IMR-90 (cell line): ENCODE data around the gene ORAI1. TPM values are rescaled to one million over a fixed set of nuclear protein-coding genes. Genes with fewer than 3 reads are reported as not detected.
A peak's percentile ranks its signal among the peaks of the same experiment; 100 is the strongest.

Experiments
- ATAC-seq: fragments of 200-7000 bp; cut with Tn5 transposase; 2 replicates; pipeline ENCODE4 v1.9.1; 2020; ENCODE audit warnings: low read depth, mild to moderate bottlenecking, moderate library complexity
- BruUV-seq: library from RNA; stranded (reverse); fragments of 400-500 nt; replicated peaks from 2 replicates; lab custom pipeline; 2021; lab: Mats Ljungman, UMichigan
- CTCF ChIA-PET: fragments of 300-600 bp; formaldehyde crosslinking; extraction: SDS; loops from one replicate; lab custom pipeline; 2021; ENCODE audit warnings: antibody characterized with exemption; lab: Yijun Ruan, JAX
- POLR2A ChIA-PET: fragments of 300-600 bp; sonication (Branson Sonifier 250); formaldehyde crosslinking; loops from one replicate; lab custom pipeline; 2022; ENCODE audit warnings: antibody characterized with exemption; ENCODE audit not compliant: unreplicated experiment; lab: Charles Lee
- DNase-seq: peaks from one replicate; pipeline ENCODE4 v3.0.0; 2013
- H2AFZ ChIP-seq: replicated peaks from 2 replicates; pipeline ENCODE3; 2013; ENCODE audit warnings: low read length, mild to moderate bottlenecking; ENCODE audit not compliant: poor library complexity
- H2AK5ac ChIP-seq: 2 replicates; pipeline ENCODE4 v1.6.1; 2013; ENCODE audit warnings: low read depth, low read length, inconsistent platforms
- H2AK9ac ChIP-seq: replicated peaks from 2 replicates; pipeline ENCODE3; 2013; ENCODE audit warnings: mild to moderate bottlenecking, low read depth, low read length, moderate library complexity; ENCODE audit not compliant: poor library complexity
- H2BK120ac ChIP-seq: 2 replicates; pipeline ENCODE4 v1.6.1; 2013; ENCODE audit warnings: low read depth, low read length, inconsistent platforms
- H2BK15ac ChIP-seq: 3 replicates; pipeline ENCODE4 v1.6.1; 2013; ENCODE audit warnings: low read depth, low read length, inconsistent platforms
- H2BK20ac ChIP-seq: 2 replicates; pipeline ENCODE4 v1.6.1; 2013; ENCODE audit warnings: low read depth, mild to moderate bottlenecking, inconsistent platforms, low read length, moderate library complexity
- H2BK5ac ChIP-seq: 2 replicates; pipeline ENCODE4 v1.6.1; 2013; ENCODE audit warnings: mild to moderate bottlenecking, low read depth, low read length, inconsistent platforms; ENCODE audit not compliant: poor library complexity, severe bottlenecking
- H3K14ac ChIP-seq: replicated peaks from 2 replicates; pipeline ENCODE4 v1.6.1; 2013; ENCODE audit warnings: low read depth, low read length, inconsistent platforms
- H3K18ac ChIP-seq: 2 replicates; pipeline ENCODE4 v1.6.1; 2013; ENCODE audit warnings: low read depth, low read length, control low read depth
- H3K23ac ChIP-seq: 2 replicates; pipeline ENCODE4 v1.6.1; 2013; ENCODE audit warnings: low read depth, low read length, inconsistent platforms
- H3K27ac ChIP-seq: 2 replicates; pipeline ENCODE4 v1.5.1; 2013; ENCODE audit warnings: mild to moderate bottlenecking, control low read depth, low read length; ENCODE audit not compliant: insufficient read depth
- H3K27me3 ChIP-seq: 2 replicates; pipeline ENCODE4 v1.6.1; 2013; ENCODE audit warnings: low read length; ENCODE audit not compliant: control insufficient read depth, insufficient read depth
- H3K36me3 ChIP-seq: 2 replicates; pipeline ENCODE4 v1.6.1; 2013; ENCODE audit warnings: low read length, mixed read lengths; ENCODE audit not compliant: control insufficient read depth, insufficient read depth
- H3K4ac ChIP-seq: 2 replicates; pipeline ENCODE4 v1.6.1; 2013; ENCODE audit warnings: low read depth, low read length, inconsistent platforms
- H3K4me1 ChIP-seq: 2 replicates; pipeline ENCODE4 v1.6.1; 2013; ENCODE audit warnings: low read length, mixed read lengths; ENCODE audit not compliant: control insufficient read depth, insufficient read depth
- H3K4me2 ChIP-seq: 2 replicates; pipeline ENCODE4 v1.6.1; 2013; ENCODE audit warnings: low read depth, mild to moderate bottlenecking, control low read depth, low read length, moderate library complexity
- H3K4me3 ChIP-seq: 2 replicates; pipeline ENCODE4 v1.5.1; 2013; ENCODE audit warnings: low read depth, mild to moderate bottlenecking, control low read depth, low read length, moderate library complexity; ENCODE audit not compliant: insufficient read depth
- H3K56ac ChIP-seq: 2 replicates; pipeline ENCODE4 v1.6.1; 2013; ENCODE audit warnings: low read length, inconsistent platforms; ENCODE audit not compliant: insufficient read depth; ENCODE audit errors: extremely low read depth
- H3K79me1 ChIP-seq, 2 experiments: 2 replicates each; pipeline ENCODE4 v1.6.1; 2013; ENCODE audit warnings: low read length in 2 of 2, inconsistent platforms in 1 of 2, low read depth in 1 of 2
- H3K9ac ChIP-seq: 2 replicates; pipeline ENCODE4 v1.6.1; 2013; ENCODE audit warnings: low read depth, low read length, control low read depth
- H3K9me1 ChIP-seq: 2 replicates; pipeline ENCODE4 v1.6.1; 2013; ENCODE audit warnings: low read length, inconsistent platforms; ENCODE audit not compliant: insufficient read depth
- H3K9me3 ChIP-seq: 2 replicates; pipeline ENCODE4 v1.6.1; 2013; ENCODE audit warnings: low read length; ENCODE audit not compliant: control insufficient read depth, insufficient read depth
- H4K20me1 ChIP-seq: 2 replicates; pipeline ENCODE4 v1.6.1; 2013; ENCODE audit warnings: low read length, inconsistent platforms; ENCODE audit not compliant: insufficient read depth
- H4K5ac ChIP-seq: 2 replicates; pipeline ENCODE4 v1.6.1; 2013; ENCODE audit warnings: mild to moderate bottlenecking, low read depth, low read length, control low read depth
- H4K8ac ChIP-seq, 2 experiments: 2 replicates each; pipeline ENCODE4 v1.6.1; 2013; ENCODE audit warnings: low read depth in 2 of 2, low read length in 2 of 2, control low read depth in 1 of 2, inconsistent platforms in 1 of 2
- H4K91ac ChIP-seq: 2 replicates; pipeline ENCODE4 v1.6.1; 2013; ENCODE audit warnings: low read depth, low read length, inconsistent platforms; ENCODE audit not compliant: insufficient read depth
- BHLHE40 ChIP-seq: fragments of 150-350 bp; IDR thresholded peaks from 2 replicates; pipeline ENCODE4 v1.6.1; 2016; ENCODE audit warnings: mild to moderate bottlenecking, low read depth, low read length
- CEBPB ChIP-seq: IDR thresholded peaks from 2 replicates; pipeline ENCODE4 v1.6.1; 2012; ENCODE audit warnings: low read depth, low read length, improper control_type of control experiment
- CHD1 ChIP-seq: IDR thresholded peaks from 2 replicates; pipeline ENCODE4 v1.6.1; 2012; ENCODE audit warnings: low read depth, low read length, improper control_type of control experiment
- CTCF ChIP-seq: conservative IDR thresholded peaks from 2 replicates; pipeline ENCODE4 v1.5.1; 2012; ENCODE audit warnings: mild to moderate bottlenecking, low read depth, low read length, improper control_type of control experiment
- ELK1 ChIP-seq: fragments of 150-350 bp; IDR thresholded peaks from 2 replicates; pipeline ENCODE4 v1.6.1; 2016; ENCODE audit warnings: low read depth, mild to moderate bottlenecking, low read length, moderate library complexity, borderline replicate concordance
- FOS ChIP-seq: fragments of 150-350 bp; IDR thresholded peaks from 2 replicates; pipeline ENCODE4 v1.6.1; 2016; ENCODE audit warnings: low read depth, low read length
- MAFK ChIP-seq: IDR thresholded peaks from 2 replicates; pipeline ENCODE4 v1.6.1; 2012; ENCODE audit warnings: low read depth, low read length, improper control_type of control experiment
- MAZ ChIP-seq: IDR thresholded peaks from 2 replicates; pipeline ENCODE4 v1.6.1; 2012; ENCODE audit warnings: low read depth, mild to moderate bottlenecking, low read length, improper control_type of control experiment, moderate library complexity, borderline replicate concordance
- MXI1 ChIP-seq: IDR thresholded peaks from 2 replicates; pipeline ENCODE4 v1.6.1; 2012; ENCODE audit warnings: low read depth, mild to moderate bottlenecking, low read length, moderate library complexity, borderline replicate concordance
- NFE2L2 ChIP-seq: fragments of 150-350 bp; IDR thresholded peaks from 2 replicates; pipeline ENCODE4 v1.6.1; 2016; ENCODE audit warnings: low read depth, mild to moderate bottlenecking, low read length
- POLR2A ChIP-seq: IDR thresholded peaks from 2 replicates; pipeline ENCODE4 v1.6.1; 2012; ENCODE audit warnings: mild to moderate bottlenecking, low read depth, low read length
- RAD21 ChIP-seq: IDR thresholded peaks from 2 replicates; pipeline ENCODE4 v1.6.1; 2012; ENCODE audit warnings: low read length, improper control_type of control experiment
- RCOR1 ChIP-seq: IDR thresholded peaks from 2 replicates; pipeline ENCODE4 v1.6.1; 2012; ENCODE audit warnings: mild to moderate bottlenecking, low read length, improper control_type of control experiment; ENCODE audit not compliant: insufficient replicate concordance
- RFX5 ChIP-seq: IDR thresholded peaks from 2 replicates; pipeline ENCODE4 v1.8.0; 2012; ENCODE audit warnings: low read depth, mild to moderate bottlenecking, low read length, moderate library complexity
- SMC3 ChIP-seq: fragments of 150-350 bp; IDR thresholded peaks from 2 replicates; pipeline ENCODE4 v1.6.1; 2016; ENCODE audit warnings: low read depth, mild to moderate bottlenecking, antibody characterized with exemption, low read length, moderate library complexity
- USF2 ChIP-seq: fragments of 150-350 bp; IDR thresholded peaks from 2 replicates; pipeline ENCODE4 v1.6.1; 2017; ENCODE audit warnings: mild to moderate bottlenecking, antibody characterized with exemption, low read length, low read depth
- WGBS, 2 experiments: methylation state at CpG; one replicate each; pipeline versions ENCODE4 v1.1.5 to v1.1.7; 2013; ENCODE audit warnings: missing lambda C conversion rate in 2 of 2; ENCODE audit not compliant: insufficient read length in 1 of 2; ENCODE audit errors: extremely low coverage in 2 of 2; 5-methylcytosine and 5-hydroxymethylcytosine counted together
- dilution Hi-C: fragments of 300-500 bp; cut with HindIII; formaldehyde crosslinking; loops from one replicate; pipeline ENCODE4 v1.14.3; 2018; ENCODE audit warnings: low sequenced_read_pairs; ENCODE audit not compliant: unreplicated experiment
- in situ Hi-C: fragments of 300-500 bp; cut with MboI; formaldehyde crosslinking; loops from 3 replicates; pipeline ENCODE4 v1.14.3; 2019; ENCODE audit warnings: low sequenced_read_pairs, inconsistent platforms, mixed read lengths
- intact Hi-C: fragments of 100-400 bp; cut with micrococcal nuclease; formaldehyde crosslinking; loops from 2 replicates; pipeline ENCODE4 v1.10.0; 2022
- polyA plus RNA-seq, 3 experiments: library from polyadenylated mRNA; depleted of rRNA; stranded (reverse); fragments of >200 nt; gene quantifications; 2 replicates each; pipeline ENCODE4 v1.2.3, GENCODE V29; 2012; ENCODE audit warnings: low replicate concordance in 1 of 3
- total RNA-seq: library from RNA; depleted of rRNA; stranded (reverse); fragments of >200 nt; gene quantifications from 2 replicates; pipeline ENCODE4 v1.2.3, GENCODE V29; 2012

ORAI1 gene
- total and polyA plus RNA-seq, 2 of the 4 experiments (the other 2 are of a cell fraction): 3.9 to 22.7 TPM

- dilution Hi-C loops (no loop called here), intact Hi-C loops (no loop called here), in situ Hi-C loops (no loop called here)
- BruUV-seq: no TSS peak
- Histone ChIP-seq H4K5ac (no peak overlapping the region), H3K9ac (no peak overlapping the region), H3K9me3 (no peaks in the 10 kb centered on the region), H4K20me1 (no peaks in the 10 kb centered on the region; the same call in 1 of the 2 replicates), H3K4me2 (no peak overlapping the region), H2BK15ac (no peak overlapping the region), H3K9me1 (peaks cover 12% of the 10 kb centered on the region), H3K23ac (no peak overlapping the region), H2BK120ac (no peak overlapping the region), H3K79me1 (peaks cover 3 to 44% of the 10 kb centered on the region in 2 experiments; a peak in 3 of 4 replicates), H3K14ac (no peak overlapping the region), H2AFZ (peak overlapping the region; percentile 32), H2BK20ac (no peak overlapping the region), H3K56ac (no peak overlapping the region), H4K8ac (no peak overlapping the region), H3K27ac (no peak overlapping the region), H3K27me3 (no peaks in the 10 kb centered on the region), H3K36me3 (peaks cover 8% of the 10 kb centered on the region; the same call in 1 of the 2 replicates), H3K4me1 (peaks cover 6% of the 10 kb centered on the region; the same call in 1 of the 2 replicates), H3K4me3 (no peak overlapping the region), H4K91ac (no peak overlapping the region), H2AK9ac (no peak overlapping the region), H2BK5ac (no peak overlapping the region), H2AK5ac (no peak overlapping the region), H3K4ac (no peak overlapping the region), H3K18ac (no peak overlapping the region)
- ATAC-seq (no peak), DNase-seq (no peak)
- WGBS, 2 experiments: 94% methylated on average over 13 of the region's 18 CpGs; no CpG with 5 or more reads in 1 of the 2 experiments
- POLR2A ChIA-PET: no interaction called here
- CTCF ChIA-PET: no interaction called here
- no peak for TF ChIP-seq CEBPB
- no peak for TF ChIP-seq MAFK
- no peak for TF ChIP-seq RFX5
- no peak for TF ChIP-seq CHD1
- TF ChIP-seq POLR2A: no peak
- TF ChIP-seq NFE2L2: no peak
- TF ChIP-seq CTCF: no peak
- no peak for TF ChIP-seq RAD21
- TF ChIP-seq RCOR1: no peak
- no peak for TF ChIP-seq BHLHE40
- TF ChIP-seq ELK1: no peak
- no peak for TF ChIP-seq MAZ
- no peak for TF ChIP-seq MXI1
- TF ChIP-seq SMC3: no peak
- TF ChIP-seq USF2: no peak
- TF ChIP-seq FOS: no peak
These were observed 15.0 kb downstream of the ORAI1 start for GRCh38 chr12:121641343-121641630.
